Measurements from ENCODE around the gene TACR1.

- no peak for TF ChIP-seq USF1 (IDR thresholded peaks at IDR 0.05)
- TF ChIP-seq FOXM1 (IDR thresholded peaks at IDR 0.05; ENCODE audit: borderline replicate concordance, low read depth): no peak
- TF ChIP-seq EP300 (IDR thresholded peaks at IDR 0.05; ENCODE audit: borderline replicate concordance): no peak
- TF ChIP-seq RAD21 (IDR thresholded peaks at IDR 0.05; ENCODE audit: low read depth): no peak
- no peak for TF ChIP-seq TCF12 (IDR thresholded peaks at IDR 0.05; ENCODE audit: low read depth)
- TF ChIP-seq REST (IDR thresholded peaks at IDR 0.05; ENCODE audit: low read depth): no peak
- no peak for TF ChIP-seq MAX (IDR thresholded peaks at IDR 0.05)
Measured at GRCh38 chr2:75054296-75054695, 145.0 kb downstream of the TACR1 start.
